IMR-90 (cell line): Measurements from ENCODE around the gene SLC36A2. TPM values are rescaled to one million over a fixed set of nuclear protein-coding genes. Genes with fewer than 3 reads are reported as not detected.

ENCODE experiments used
- ATAC-seq: fragments of 200-7000 bp; cut with Tn5 transposase; 2 replicates; pipeline ENCODE4 v1.9.1; 2020; ENCODE audit warnings: low read depth, mild to moderate bottlenecking, moderate library complexity
- BruUV-seq: library from RNA; stranded (reverse); fragments of 400-500 nt; replicated peaks from 2 replicates; lab custom pipeline; 2021; lab: Mats Ljungman, UMichigan
- CTCF ChIA-PET: fragments of 300-600 bp; formaldehyde crosslinking; extraction: SDS; loops from one replicate; lab custom pipeline; 2021; ENCODE audit warnings: antibody characterized with exemption; lab: Yijun Ruan, JAX
- POLR2A ChIA-PET: fragments of 300-600 bp; sonication (Branson Sonifier 250); formaldehyde crosslinking; loops from one replicate; lab custom pipeline; 2022; ENCODE audit warnings: antibody characterized with exemption; ENCODE audit not compliant: unreplicated experiment; lab: Charles Lee
- DNase-seq: peaks from one replicate; pipeline ENCODE4 v3.0.0; 2013
- H2AFZ ChIP-seq: replicated peaks from 2 replicates; pipeline ENCODE3; 2013; ENCODE audit warnings: low read length, mild to moderate bottlenecking; ENCODE audit not compliant: poor library complexity
- H2AK5ac ChIP-seq: 2 replicates; pipeline ENCODE4 v1.6.1; 2013; ENCODE audit warnings: low read depth, low read length, inconsistent platforms
- H2AK9ac ChIP-seq: replicated peaks from 2 replicates; pipeline ENCODE3; 2013; ENCODE audit warnings: mild to moderate bottlenecking, low read depth, low read length, moderate library complexity; ENCODE audit not compliant: poor library complexity
- H2BK120ac ChIP-seq: 2 replicates; pipeline ENCODE4 v1.6.1; 2013; ENCODE audit warnings: low read depth, low read length, inconsistent platforms
- H2BK15ac ChIP-seq: 3 replicates; pipeline ENCODE4 v1.6.1; 2013; ENCODE audit warnings: low read depth, low read length, inconsistent platforms
- H2BK20ac ChIP-seq: 2 replicates; pipeline ENCODE4 v1.6.1; 2013; ENCODE audit warnings: low read depth, mild to moderate bottlenecking, inconsistent platforms, low read length, moderate library complexity
- H2BK5ac ChIP-seq: 2 replicates; pipeline ENCODE4 v1.6.1; 2013; ENCODE audit warnings: mild to moderate bottlenecking, low read depth, low read length, inconsistent platforms; ENCODE audit not compliant: poor library complexity, severe bottlenecking
- H3K14ac ChIP-seq: replicated peaks from 2 replicates; pipeline ENCODE4 v1.6.1; 2013; ENCODE audit warnings: low read depth, low read length, inconsistent platforms
- H3K18ac ChIP-seq: 2 replicates; pipeline ENCODE4 v1.6.1; 2013; ENCODE audit warnings: low read depth, low read length, control low read depth
- H3K23ac ChIP-seq: 2 replicates; pipeline ENCODE4 v1.6.1; 2013; ENCODE audit warnings: low read depth, low read length, inconsistent platforms
- H3K27ac ChIP-seq: 2 replicates; pipeline ENCODE4 v1.5.1; 2013; ENCODE audit warnings: mild to moderate bottlenecking, control low read depth, low read length; ENCODE audit not compliant: insufficient read depth
- H3K27me3 ChIP-seq: 2 replicates; pipeline ENCODE4 v1.6.1; 2013; ENCODE audit warnings: low read length; ENCODE audit not compliant: control insufficient read depth, insufficient read depth
- H3K36me3 ChIP-seq: 2 replicates; pipeline ENCODE4 v1.6.1; 2013; ENCODE audit warnings: low read length, mixed read lengths; ENCODE audit not compliant: control insufficient read depth, insufficient read depth
- H3K4ac ChIP-seq: 2 replicates; pipeline ENCODE4 v1.6.1; 2013; ENCODE audit warnings: low read depth, low read length, inconsistent platforms
- H3K4me1 ChIP-seq: 2 replicates; pipeline ENCODE4 v1.6.1; 2013; ENCODE audit warnings: low read length, mixed read lengths; ENCODE audit not compliant: control insufficient read depth, insufficient read depth
- H3K4me2 ChIP-seq: 2 replicates; pipeline ENCODE4 v1.6.1; 2013; ENCODE audit warnings: low read depth, mild to moderate bottlenecking, control low read depth, low read length, moderate library complexity
- H3K4me3 ChIP-seq: 2 replicates; pipeline ENCODE4 v1.5.1; 2013; ENCODE audit warnings: low read depth, mild to moderate bottlenecking, control low read depth, low read length, moderate library complexity; ENCODE audit not compliant: insufficient read depth
- H3K56ac ChIP-seq: 2 replicates; pipeline ENCODE4 v1.6.1; 2013; ENCODE audit warnings: low read length, inconsistent platforms; ENCODE audit not compliant: insufficient read depth; ENCODE audit errors: extremely low read depth
- H3K79me1 ChIP-seq, 2 experiments: 2 replicates each; pipeline ENCODE4 v1.6.1; 2013; ENCODE audit warnings: low read length in 2 of 2, inconsistent platforms in 1 of 2, low read depth in 1 of 2
- H3K9ac ChIP-seq: 2 replicates; pipeline ENCODE4 v1.6.1; 2013; ENCODE audit warnings: low read depth, low read length, control low read depth
- H3K9me1 ChIP-seq: 2 replicates; pipeline ENCODE4 v1.6.1; 2013; ENCODE audit warnings: low read length, inconsistent platforms; ENCODE audit not compliant: insufficient read depth
- H3K9me3 ChIP-seq: 2 replicates; pipeline ENCODE4 v1.6.1; 2013; ENCODE audit warnings: low read length; ENCODE audit not compliant: control insufficient read depth, insufficient read depth
- H4K20me1 ChIP-seq: 2 replicates; pipeline ENCODE4 v1.6.1; 2013; ENCODE audit warnings: low read length, inconsistent platforms; ENCODE audit not compliant: insufficient read depth
- H4K5ac ChIP-seq: 2 replicates; pipeline ENCODE4 v1.6.1; 2013; ENCODE audit warnings: mild to moderate bottlenecking, low read depth, low read length, control low read depth
- H4K8ac ChIP-seq, 2 experiments: 2 replicates each; pipeline ENCODE4 v1.6.1; 2013; ENCODE audit warnings: low read depth in 2 of 2, low read length in 2 of 2, control low read depth in 1 of 2, inconsistent platforms in 1 of 2
- H4K91ac ChIP-seq: 2 replicates; pipeline ENCODE4 v1.6.1; 2013; ENCODE audit warnings: low read depth, low read length, inconsistent platforms; ENCODE audit not compliant: insufficient read depth
- FOS ChIP-seq: fragments of 150-350 bp; IDR thresholded peaks from 2 replicates; pipeline ENCODE4 v1.6.1; 2016; ENCODE audit warnings: low read depth, low read length
- MAZ ChIP-seq: IDR thresholded peaks from 2 replicates; pipeline ENCODE4 v1.6.1; 2012; ENCODE audit warnings: low read depth, mild to moderate bottlenecking, low read length, improper control_type of control experiment, moderate library complexity, borderline replicate concordance
- MXI1 ChIP-seq: IDR thresholded peaks from 2 replicates; pipeline ENCODE4 v1.6.1; 2012; ENCODE audit warnings: low read depth, mild to moderate bottlenecking, low read length, moderate library complexity, borderline replicate concordance
- NFE2L2 ChIP-seq: fragments of 150-350 bp; IDR thresholded peaks from 2 replicates; pipeline ENCODE4 v1.6.1; 2016; ENCODE audit warnings: low read depth, mild to moderate bottlenecking, low read length
- POLR2A ChIP-seq: IDR thresholded peaks from 2 replicates; pipeline ENCODE4 v1.6.1; 2012; ENCODE audit warnings: mild to moderate bottlenecking, low read depth, low read length
- SMC3 ChIP-seq: fragments of 150-350 bp; IDR thresholded peaks from 2 replicates; pipeline ENCODE4 v1.6.1; 2016; ENCODE audit warnings: low read depth, mild to moderate bottlenecking, antibody characterized with exemption, low read length, moderate library complexity
- WGBS, 2 experiments: methylation state at CpG; one replicate each; pipeline versions ENCODE4 v1.1.5 to v1.1.7; 2013; ENCODE audit warnings: missing lambda C conversion rate in 2 of 2; ENCODE audit not compliant: insufficient read length in 1 of 2; ENCODE audit errors: extremely low coverage in 2 of 2; 5-methylcytosine and 5-hydroxymethylcytosine counted together
- dilution Hi-C: fragments of 300-500 bp; cut with HindIII; formaldehyde crosslinking; loops from one replicate; pipeline ENCODE4 v1.14.3; 2018; ENCODE audit warnings: low sequenced_read_pairs; ENCODE audit not compliant: unreplicated experiment
- in situ Hi-C: fragments of 300-500 bp; cut with MboI; formaldehyde crosslinking; loops from 3 replicates; pipeline ENCODE4 v1.14.3; 2019; ENCODE audit warnings: low sequenced_read_pairs, inconsistent platforms, mixed read lengths
- intact Hi-C: fragments of 100-400 bp; cut with micrococcal nuclease; formaldehyde crosslinking; loops from 2 replicates; pipeline ENCODE4 v1.10.0; 2022
- polyA plus RNA-seq, 3 experiments: library from polyadenylated mRNA; depleted of rRNA; stranded (reverse); fragments of >200 nt; gene quantifications; 2 replicates each; pipeline ENCODE4 v1.2.3, GENCODE V29; 2012; ENCODE audit warnings: low replicate concordance in 1 of 3
- total RNA-seq: library from RNA; depleted of rRNA; stranded (reverse); fragments of >200 nt; gene quantifications from 2 replicates; pipeline ENCODE4 v1.2.3, GENCODE V29; 2012

The SLC36A2 gene
- total and polyA plus RNA-seq, 2 of the 4 experiments (the other 2 are of a cell fraction), result not detected

DNA sequence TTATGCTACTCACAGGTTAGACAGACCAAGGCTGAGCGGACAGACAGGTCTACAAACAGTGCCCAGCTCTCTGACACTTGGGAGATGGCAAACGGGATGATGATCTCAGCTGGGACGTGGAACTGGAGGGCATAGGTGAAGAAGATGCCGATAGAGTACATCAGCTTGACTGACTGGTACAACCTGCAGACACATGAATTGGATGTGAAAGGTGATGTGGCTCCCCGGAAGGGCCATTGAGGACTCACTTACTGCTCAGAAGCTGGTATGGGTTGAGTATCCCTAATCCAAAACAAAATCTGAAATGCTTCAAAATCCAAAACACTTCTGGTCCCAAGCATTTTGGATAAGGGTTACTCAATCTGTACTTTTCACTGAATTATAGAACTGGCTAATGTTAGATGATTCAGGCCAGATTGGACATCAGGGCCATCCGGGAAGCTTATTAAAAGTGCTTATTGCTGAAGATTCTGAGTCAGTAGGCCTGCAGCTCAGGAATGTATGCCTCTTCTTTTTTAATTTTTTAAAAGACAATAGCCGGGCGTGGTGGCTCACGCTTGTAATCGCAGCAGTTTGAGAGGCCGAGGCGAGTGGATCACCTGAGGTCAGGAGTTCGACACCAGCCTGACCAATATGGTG is 66.2 kb downstream of the SLC36A2 start:
- no peak overlapping the region for H3K18ac ChIP-seq
- CTCF ChIA-PET, result no interaction called here

More for the DNA sequence above, 66.2 kb downstream of the SLC36A2 start:
- Histone ChIP-seq H4K20me1 (no peaks in the 10 kb centered on the region), H3K14ac (no peak overlapping the region), H2AK9ac (no peak overlapping the region), H2BK20ac (no peak overlapping the region), H3K4me2 (no peak overlapping the region), H3K56ac (no peak overlapping the region), H4K91ac (no peak overlapping the region), H3K9me1 (no peaks in the 10 kb centered on the region), H3K9me3 (no peaks in the 10 kb centered on the region), H2BK120ac (no peak overlapping the region), H4K8ac (no peak overlapping the region), H2BK15ac (no peak overlapping the region), H3K23ac (no peak overlapping the region), H3K9ac (no peak overlapping the region), H3K4me1 (no peaks in the 10 kb centered on the region), H3K36me3 (no peaks in the 10 kb centered on the region), H2BK5ac (no peak overlapping the region), H4K5ac (no peak overlapping the region), H3K79me1 (no peaks in the 10 kb centered on the region), H2AFZ (no peak overlapping the region), H3K27me3 (peaks cover 6% of the 10 kb centered on the region), H3K4ac (no peak overlapping the region), H3K27ac (no peak overlapping the region), H2AK5ac (no peak overlapping the region), H3K4me3 (no peak overlapping the region)
- BruUV-seq, result no TSS peak
- ATAC-seq, result no peak
- POLR2A ChIA-PET, result no interaction called here
- no peak for DNase-seq
- intact Hi-C loops, result no loop called here
- 80% methylated on average over 6 of the region's 13 CpGs; no CpG with 5 or more reads in 1 of the 2 experiments for WGBS, 2 experiments
- TF ChIP-seq POLR2A, result no peak
- TF ChIP-seq SMC3, result no peak
- no peak for TF ChIP-seq MAZ
- no peak for TF ChIP-seq FOS
- no peak for TF ChIP-seq MXI1
- no peak for TF ChIP-seq NFE2L2
- dilution Hi-C loops, result no loop called here
- in situ Hi-C loops, result no loop called here
